HG03108 (cell line): ENCODE measurements around the gene SYMPK.

Experiments
- ATAC-seq: cut with Tn5 transposase; IDR thresholded peaks from one replicate; pipeline ENCODE4 v1.9.1; 2021; ENCODE audit warnings: moderate library complexity; ENCODE audit not compliant: unreplicated experiment

The SYMPK gene

GRCh38 chr19:45886427-45887199 is 23.7 kb upstream of the SYMPK start:
- ATAC-seq, result peak; percentile 44

GRCh38 chr19:45885556-45886426 is 22.8 kb upstream of the SYMPK start, which contains the start of gene IRF2BP1:
Gene IRF2BP1, minus strand, starts transcription at chr19:45886141. Its CDS starts 367 bp downstream, at chr19:45885774.
- peak; percentile 36 for ATAC-seq

GRCh38 chr19:45884682-45885555 is 22.0 kb upstream of the SYMPK start:
- no peak for ATAC-seq

- ATAC-seq, result no peak
Observed at GRCh38 chr19:45883881-45884681, 21.1 kb upstream of the SYMPK start.

- no peak for ATAC-seq
Observed at GRCh38 chr19:45883586-45883880, 20.6 kb upstream of the SYMPK start.

- no peak for ATAC-seq
Observed at GRCh38 chr19:45882652-45883585, 20.0 kb upstream of the SYMPK start.

- no peak for ATAC-seq
Observed at GRCh38 chr19:45881909-45882528, 19.1 kb upstream of the SYMPK start.

- ATAC-seq, result no peak
Observed at GRCh38 chr19:45881082-45881908, 18.3 kb upstream of the SYMPK start.

- ATAC-seq, result no peak
Observed at GRCh38 chr19:45879971-45880370, 17.0 kb upstream of the SYMPK start.

GRCh38 chr19:45879055-45879454 is 16.1 kb upstream of the SYMPK start:
- no peak for ATAC-seq

- no peak for ATAC-seq
Observed at GRCh38 chr19:45878043-45878794, 15.3 kb upstream of the SYMPK start.

- ATAC-seq, result no peak
Observed at GRCh38 chr19:45876411-45877197, 13.7 kb upstream of the SYMPK start.

GRCh38 chr19:45876161-45876410 is 13.1 kb upstream of the SYMPK start:
- no peak for ATAC-seq

- no peak for ATAC-seq
Observed at GRCh38 chr19:45874620-45874966, 11.6 kb upstream of the SYMPK start.

- ATAC-seq, result no peak
Observed at GRCh38 chr19:45873219-45873772, 10.3 kb upstream of the SYMPK start.

GRCh38 chr19:45872095-45872919 is 9.4 kb upstream of the SYMPK start:
- ATAC-seq, result no peak
